ENCODE measurements around the gene XRRA1.
"Not testable (repeated sequence)": the region's sequence is repeated elsewhere in the genome, so short reads cannot be mapped to it uniquely, and the experiment has no call there.

The XRRA1 gene

GRCh38 chr11:74895340-74896116 lies 53.4 kb downstream of the XRRA1 start:
- DNase-seq (ENCODE audit: low read depth, low spot score), result no peak

GRCh38 chr11:74893015-74893414 lies 55.9 kb downstream of the XRRA1 start:
- not testable (repeated sequence) for DNase-seq (ENCODE audit: low read depth, low spot score)

GRCh38 chr11:74877132-74877531 lies 71.8 kb downstream of the XRRA1 start:
- no peak for DNase-seq (ENCODE audit: low read depth, low spot score)

DNA sequence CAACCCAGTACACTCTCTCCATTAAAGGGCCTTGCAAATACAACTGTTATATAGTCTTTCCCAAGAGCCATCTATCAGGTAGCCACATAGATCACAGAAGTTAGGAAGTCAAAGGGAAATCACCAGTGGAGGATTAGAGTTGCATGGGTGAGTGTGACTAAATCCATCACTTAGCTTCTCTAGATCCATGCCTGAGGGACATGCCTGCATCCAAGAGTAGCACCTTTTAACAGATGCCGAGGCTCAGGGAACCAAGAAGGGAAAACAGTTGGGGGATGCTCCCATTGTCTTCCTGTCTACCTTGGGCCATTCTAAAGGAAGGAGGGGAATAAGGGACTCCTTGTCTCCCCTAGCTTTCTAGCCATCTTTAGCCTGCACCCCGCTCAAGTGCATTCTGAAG lies 77.9 kb downstream of the XRRA1 start:
- no peak for DNase-seq (ENCODE audit: low read depth, low spot score)

GRCh38 chr11:74870485-74870884 lies 78.4 kb downstream of the XRRA1 start:
- peak; percentile 23 for DNase-seq (ENCODE audit: low read depth, low spot score)

DNA sequence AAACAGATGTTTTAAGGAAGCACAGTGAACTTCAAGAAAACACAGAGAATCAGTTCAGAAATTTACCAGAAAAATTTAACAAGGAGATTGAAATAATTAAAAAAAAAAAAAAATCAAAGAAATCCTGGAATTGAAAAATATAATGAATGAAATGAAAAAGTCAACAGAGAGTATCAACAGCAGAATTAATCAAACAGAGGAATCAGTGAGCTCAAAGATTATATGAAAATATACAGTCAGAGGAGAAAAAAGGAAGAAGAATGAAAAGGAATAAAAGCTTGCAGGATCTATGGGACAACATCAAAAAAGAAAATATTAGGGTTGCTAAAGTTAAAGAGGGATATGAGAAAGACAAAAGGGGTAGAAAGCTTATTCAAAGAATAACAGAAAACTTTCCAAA lies 82.3 kb downstream of the XRRA1 start:
- DNase-seq (ENCODE audit: low read depth, low spot score), result no peak

- no peak for DNase-seq (ENCODE audit: low read depth, low spot score)
Observed at GRCh38 chr11:74863410-74863809, 85.5 kb downstream of the XRRA1 start.

GRCh38 chr11:74860743-74861142 lies 88.1 kb downstream of the XRRA1 start:
- DNase-seq (ENCODE audit: low read depth, low spot score), result no peak

DNA sequence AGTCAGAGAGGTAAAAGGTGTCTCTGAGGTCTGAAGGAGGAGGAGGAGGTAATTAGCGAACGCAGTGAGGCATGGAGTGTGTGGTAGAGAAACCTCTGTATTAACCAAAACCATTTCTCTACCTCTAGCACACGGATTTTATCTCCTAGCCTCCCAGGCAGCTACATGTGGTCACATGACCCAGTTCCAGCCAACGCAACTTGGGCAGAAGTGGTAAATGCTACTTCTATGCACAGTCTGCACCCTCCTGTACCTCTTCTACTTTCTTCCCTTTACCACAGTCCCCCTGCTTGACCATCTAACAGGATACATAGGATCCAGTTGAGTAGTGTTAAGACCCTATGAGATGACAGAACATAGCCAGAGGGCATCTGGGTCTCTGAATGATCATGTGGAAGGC lies 95.7 kb downstream of the XRRA1 start:
- DNase-seq (ENCODE audit: low read depth, low spot score), result no peak

DNA sequence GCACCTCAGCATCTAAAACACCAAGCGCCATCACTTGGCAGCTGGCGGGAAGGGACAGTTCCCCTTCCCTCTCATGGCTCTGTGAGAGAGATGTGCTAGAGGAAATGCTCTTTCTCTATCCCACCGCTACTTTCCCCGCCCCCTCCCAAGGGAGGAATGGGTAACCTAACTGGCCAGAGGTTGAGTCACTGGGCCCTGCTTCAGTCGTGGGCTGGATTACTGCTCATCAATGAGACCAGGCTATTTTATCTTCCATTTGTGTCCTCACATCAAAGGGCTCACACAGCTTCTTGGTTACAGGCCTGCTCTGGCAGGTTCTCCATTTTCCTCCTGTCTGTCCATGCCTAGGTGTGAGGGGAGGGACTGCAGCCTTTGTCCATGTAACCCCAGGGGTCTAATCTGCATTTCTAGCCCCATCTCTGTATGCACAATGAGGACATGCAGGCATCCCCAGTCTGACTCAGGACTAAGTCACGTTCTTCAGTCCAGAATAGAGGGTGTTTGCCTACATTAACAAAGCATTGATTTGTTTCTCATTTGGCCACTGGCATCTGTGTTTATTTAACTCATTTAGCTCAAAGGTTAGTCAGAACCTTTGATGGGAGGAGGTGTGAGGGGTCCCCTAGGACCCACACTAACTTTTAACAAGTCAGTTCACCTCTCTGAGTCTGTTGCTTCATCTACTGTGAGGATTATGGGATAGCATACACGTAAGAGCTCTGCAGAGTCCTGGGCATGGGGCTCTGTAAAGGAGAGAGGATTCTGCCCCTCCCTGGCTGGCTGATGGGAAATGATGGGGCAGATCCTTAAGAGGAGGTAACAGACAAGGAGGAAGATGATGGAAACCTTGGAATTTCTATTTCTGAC lies 99.1 kb downstream of the XRRA1 start:
- peak; percentile 83 for DNase-seq (ENCODE audit: low read depth, low spot score)

DNA sequence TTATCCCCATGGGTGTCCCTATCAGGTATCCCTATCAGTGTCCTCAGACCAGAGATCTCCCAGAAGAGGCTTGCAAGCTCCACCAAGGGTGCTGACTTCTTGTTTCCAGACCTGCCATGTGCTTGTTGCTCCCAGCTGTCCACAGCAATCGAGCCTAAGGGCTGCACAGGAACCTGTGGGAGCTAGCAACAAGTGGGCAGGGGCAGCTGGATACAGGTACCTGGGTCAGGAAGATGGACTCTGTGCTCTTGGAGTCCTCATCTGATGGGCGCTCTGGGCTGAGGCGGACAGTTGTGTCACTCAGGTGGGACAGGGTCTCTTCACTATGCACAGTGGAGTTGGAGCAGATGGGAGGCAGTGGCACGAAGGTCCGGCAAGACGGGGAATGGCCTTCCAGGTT lies 101.0 kb downstream of the XRRA1 start:
- no peak for DNase-seq (ENCODE audit: low read depth, low spot score)

- no peak for DNase-seq (ENCODE audit: low read depth, low spot score)
Observed at GRCh38 chr11:74847395-74847794, 101.5 kb downstream of the XRRA1 start.

DNA sequence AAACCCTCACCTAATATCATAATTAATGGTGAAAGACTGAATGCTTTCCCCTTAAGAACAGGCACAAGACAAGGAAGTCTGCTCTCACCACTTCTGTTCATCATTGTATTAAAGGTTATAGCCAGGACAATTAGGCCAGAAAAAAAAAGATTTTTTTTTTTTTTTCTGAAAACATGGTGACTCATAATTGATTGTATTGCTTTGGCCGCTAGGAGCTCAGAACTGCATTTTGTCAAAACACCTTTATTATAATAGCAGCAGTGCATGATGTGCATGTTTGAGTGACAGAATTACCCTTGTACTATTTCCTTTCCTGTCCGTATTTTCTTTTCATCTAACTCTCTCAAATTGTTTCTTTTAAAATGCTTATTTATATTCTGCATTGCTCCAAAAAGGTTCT lies 102.1 kb downstream of the XRRA1 start:
- no peak for DNase-seq (ENCODE audit: low read depth, low spot score)

DNA sequence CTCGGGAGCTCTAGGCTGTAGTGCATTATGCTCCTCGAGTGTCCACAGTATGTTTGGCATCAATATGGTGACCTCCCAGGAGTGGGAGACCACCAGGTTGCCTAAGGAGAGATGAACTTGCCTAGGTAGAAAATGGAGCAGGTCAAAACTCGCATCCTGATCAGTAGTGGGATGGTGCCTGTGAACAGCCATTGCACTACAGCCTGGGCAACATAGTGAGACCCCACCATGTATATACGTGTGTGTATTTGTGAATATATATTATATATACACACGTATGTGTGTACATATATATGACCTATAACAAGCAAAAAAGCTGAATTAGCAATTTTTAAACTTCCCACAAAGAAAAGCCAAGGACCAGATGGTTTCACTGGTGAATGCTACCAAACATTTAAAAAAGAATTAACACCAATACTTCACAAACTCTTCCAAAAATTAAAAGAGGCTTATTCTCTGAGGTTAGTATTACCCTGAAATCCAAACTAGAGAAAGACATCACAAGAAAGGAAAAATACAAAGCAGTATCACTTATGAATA lies 102.8 kb downstream of the XRRA1 start:
- no peak for DNase-seq (ENCODE audit: low read depth, low spot score)

DNA sequence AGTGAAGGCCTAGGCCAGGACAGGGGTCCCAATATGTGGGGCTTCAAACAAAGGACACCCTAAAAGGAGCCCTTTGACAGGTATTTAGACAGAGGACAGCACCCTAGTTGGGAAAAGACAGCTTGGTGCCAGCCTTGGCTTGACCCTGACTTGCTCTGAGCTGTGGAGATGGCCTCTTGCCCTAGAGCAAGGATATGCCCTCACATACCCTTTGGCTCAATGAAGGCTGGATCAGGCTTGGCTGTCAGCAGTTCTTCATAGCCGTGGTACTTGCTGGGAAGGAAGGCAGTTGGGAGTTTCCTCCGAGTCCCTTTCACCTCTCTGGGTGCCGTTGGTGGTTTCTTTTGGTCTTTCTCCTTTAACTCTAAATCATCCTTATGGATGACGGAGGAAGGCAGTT lies 104.0 kb downstream of the XRRA1 start:
- DNase-seq (ENCODE audit: low read depth, low spot score), result no peak

- DNase-seq (ENCODE audit: low read depth, low spot score), result no peak
Observed at GRCh38 chr11:74844072-74844471, 104.8 kb downstream of the XRRA1 start.

GRCh38 chr11:74842967-74843366 lies 105.9 kb downstream of the XRRA1 start:
- DNase-seq (ENCODE audit: low read depth, low spot score), result no peak

DNA sequence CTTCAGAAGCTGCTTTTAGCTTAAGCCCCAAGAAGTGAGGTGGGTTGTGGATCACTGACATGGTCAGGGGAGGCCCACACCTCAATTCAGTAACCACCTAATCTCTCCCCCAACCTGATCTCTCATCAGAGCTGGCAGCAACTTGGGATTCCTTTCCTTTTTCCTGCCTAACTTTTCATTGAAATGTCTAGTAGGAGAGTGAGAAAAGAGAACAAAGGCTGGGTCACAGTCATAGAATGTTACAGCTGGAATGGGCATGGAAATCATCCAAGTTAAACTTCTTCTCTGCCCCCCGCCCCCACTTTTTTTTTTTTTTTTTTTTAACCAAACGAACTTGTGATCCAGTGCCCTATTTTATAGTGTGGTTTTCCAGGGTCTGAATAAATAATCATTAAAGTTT lies 108.4 kb downstream of the XRRA1 start:
- no peak for DNase-seq (ENCODE audit: low read depth, low spot score)

DNA sequence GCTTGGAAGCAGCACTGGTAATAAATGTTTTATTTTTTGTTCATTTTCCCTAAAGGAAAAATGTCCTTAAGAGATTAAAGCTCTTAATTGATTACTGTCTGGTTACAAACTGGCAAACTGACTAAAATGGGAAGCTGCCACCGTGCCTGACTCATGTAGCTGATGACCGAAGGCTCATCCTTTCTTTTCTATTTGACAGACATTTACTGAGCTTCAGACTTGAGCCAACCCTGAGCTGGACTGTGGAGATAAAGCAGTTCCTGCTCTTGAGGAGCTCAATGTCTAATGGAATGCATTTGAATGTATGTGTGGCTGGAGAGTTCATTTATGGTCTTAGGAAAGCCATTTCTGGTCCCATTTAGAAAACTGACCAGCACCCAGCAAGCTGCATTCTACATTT lies 108.9 kb downstream of the XRRA1 start:
- DNase-seq (ENCODE audit: low read depth, low spot score), result peak; percentile 25

DNA sequence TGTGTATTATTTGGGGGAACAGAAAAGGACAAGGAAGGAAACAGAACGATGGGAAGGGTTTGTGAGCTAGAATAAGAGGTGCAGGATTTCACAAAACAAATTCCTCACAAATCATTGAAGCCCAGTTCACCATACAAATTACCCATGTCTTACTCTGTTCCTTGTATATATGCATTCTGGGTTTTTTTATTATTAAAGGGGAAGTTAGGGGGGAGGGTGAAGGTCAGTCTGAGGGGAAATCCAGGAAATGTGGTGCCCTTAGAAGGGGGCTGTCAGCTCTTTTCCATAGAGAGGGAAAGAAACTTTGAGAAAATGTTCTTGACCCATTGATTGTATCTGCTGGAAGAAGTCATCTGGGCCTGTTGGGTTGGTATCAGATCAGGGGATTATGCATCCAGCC lies 109.4 kb downstream of the XRRA1 start:
- DNase-seq (ENCODE audit: low read depth, low spot score), result no peak

DNA sequence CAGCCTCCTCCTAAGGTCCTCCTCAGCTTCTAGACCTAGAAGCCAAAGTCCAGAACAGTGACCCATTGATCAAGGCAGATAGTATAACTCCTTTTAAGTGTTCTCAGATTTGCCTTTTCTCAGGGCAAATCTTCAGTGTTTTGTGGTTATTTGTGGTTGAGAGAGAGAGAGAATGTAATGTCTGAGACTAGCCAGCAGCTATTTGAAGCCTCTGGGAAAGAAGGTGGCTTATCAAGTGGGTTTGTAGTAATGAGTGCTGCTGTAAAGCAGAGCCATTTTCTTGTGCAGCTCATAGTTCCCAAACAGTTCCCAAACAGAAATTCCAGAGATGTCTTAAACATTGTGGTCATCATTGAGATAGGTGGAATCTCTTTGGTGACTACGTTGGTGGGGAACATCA lies 110.7 kb downstream of the XRRA1 start:
- peak; percentile 30 for DNase-seq (ENCODE audit: low read depth, low spot score)

DNA sequence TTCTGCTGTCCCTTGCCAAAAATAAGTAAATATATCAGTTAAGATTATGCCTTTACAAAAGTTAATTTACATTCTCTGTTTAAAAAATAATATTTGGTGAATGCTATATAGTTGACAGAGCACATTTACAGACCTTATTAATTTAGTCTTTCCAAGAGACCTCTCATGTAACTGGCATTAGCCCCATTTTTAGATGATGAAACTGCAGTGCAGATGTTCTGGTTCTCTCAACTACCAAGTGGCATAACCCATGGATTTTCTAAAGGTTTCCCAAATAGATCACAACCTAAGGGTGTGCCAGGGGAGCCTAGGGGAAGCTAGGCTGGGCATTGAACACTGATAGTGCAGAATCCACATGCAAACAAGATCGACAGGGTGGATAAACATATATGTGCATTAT lies 111.7 kb downstream of the XRRA1 start:
- no peak for DNase-seq (ENCODE audit: low read depth, low spot score)

- no peak for DNase-seq (ENCODE audit: low read depth, low spot score)
Observed at GRCh38 chr11:74826901-74827300, 122.0 kb downstream of the XRRA1 start.

All from ELF-1 (cell line).